Adipose tissue (tissue), 3 donors: ENCODE results near the gene SNX33. TPM values are rescaled to one million over a fixed set of nuclear protein-coding genes. Genes with fewer than 3 reads are reported as not detected.
"Not testable (repeated sequence)": the region's sequence is repeated elsewhere in the genome, so short reads cannot be mapped to it uniquely, and the experiment has no call there.

Experiments used
- H3K27ac ChIP-seq: one replicate; pipeline ENCODE4 v1.5.1; 2013; ENCODE audit warnings: low read depth, low read length
- WGBS, 3 donors: extraction: QIAGEN DNeasy Blood & Tissue Kit; methylation state at CpG; one replicate each; pipeline ENCODE4 v1.1.7; 2013; 5-methylcytosine and 5-hydroxymethylcytosine counted together
- polyA plus RNA-seq, 3 donors: library from polyadenylated mRNA; stranded (reverse); fragments of 200-250 nt; gene quantifications; one replicate each; pipeline ENCODE4 v1.2.3, GENCODE V29; 2013
- donor health status: healthy with polysubstance abuse.
- donor health status: Bipolar disorder and iron deficiency.
- donor health status: healthy.

Gene SNX33
- polyA plus RNA-seq, 3 donors = 14.1 to 18.3 (median 17.4) TPM

DNA sequence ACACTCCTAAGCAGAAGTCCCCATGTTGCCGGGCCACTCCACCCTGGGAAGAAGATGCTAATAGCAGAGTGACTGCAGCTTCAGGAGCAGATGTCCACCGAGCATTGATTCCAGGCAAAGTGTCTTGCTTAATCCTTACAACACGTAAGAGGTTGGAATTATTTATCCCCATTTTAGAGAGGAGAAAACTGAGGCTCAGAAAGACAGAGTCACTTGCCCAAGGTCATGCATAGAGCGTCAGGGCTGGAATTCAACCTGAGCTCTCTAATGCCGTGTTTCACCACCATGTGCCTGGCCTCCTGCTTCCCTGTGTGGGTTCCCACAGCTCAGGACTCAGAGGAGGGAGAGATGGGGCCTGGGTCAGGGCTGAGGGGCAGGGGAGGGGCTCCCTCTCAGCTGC, 57.7 kb downstream of the SNX33 start:
- 85 to 87% (median 85%) methylated on average over 5 of the region's 5 CpGs for WGBS, 3 donors
- not testable (repeated sequence) for H3K27ac ChIP-seq

DNA sequence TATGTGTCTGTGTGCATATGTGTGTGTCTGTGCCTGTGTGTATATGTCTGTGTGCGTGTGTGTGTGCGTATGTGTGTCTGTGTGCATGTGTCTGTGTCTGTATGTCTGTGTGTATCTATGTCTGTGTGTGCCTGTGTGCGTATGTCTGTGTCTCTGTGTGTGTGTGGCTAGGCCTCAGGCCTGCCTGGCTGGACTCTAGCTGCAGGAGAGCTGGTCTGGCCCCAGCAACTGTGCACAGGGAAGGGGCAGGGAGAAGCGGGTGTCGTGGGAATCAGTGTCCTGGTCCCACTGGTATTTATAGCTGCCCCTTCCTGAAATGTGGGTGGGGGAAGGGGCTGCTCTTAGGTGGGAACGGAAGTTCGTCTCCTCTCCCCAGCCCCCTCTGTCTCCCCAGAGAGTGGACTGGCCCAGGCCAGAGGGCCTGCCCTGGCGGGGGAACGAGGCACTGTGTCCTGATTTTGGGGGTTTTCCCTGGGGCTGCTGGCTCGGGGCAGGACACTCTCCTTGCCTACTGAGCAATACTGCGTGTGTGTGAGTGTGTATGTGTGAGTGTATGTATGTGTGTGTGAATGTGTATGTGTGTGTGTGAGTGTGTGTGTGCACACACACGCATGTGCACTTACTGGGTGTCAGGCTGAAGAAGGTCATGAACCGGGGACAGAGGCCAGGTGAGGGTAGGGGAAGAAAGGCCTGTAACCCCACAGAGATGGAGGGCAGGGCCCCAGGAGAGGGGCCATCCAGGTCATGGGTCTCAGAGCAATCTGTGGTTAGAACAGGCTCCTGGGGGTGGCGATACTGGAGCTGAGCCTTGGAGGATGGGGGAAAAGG, 58.4 kb downstream of the SNX33 start:
- WGBS, 3 donors = 71 to 83% (median 76%) methylated on average over 13 to 14 of the region's 14 CpGs
- no peak overlapping the region for H3K27ac ChIP-seq

DNA sequence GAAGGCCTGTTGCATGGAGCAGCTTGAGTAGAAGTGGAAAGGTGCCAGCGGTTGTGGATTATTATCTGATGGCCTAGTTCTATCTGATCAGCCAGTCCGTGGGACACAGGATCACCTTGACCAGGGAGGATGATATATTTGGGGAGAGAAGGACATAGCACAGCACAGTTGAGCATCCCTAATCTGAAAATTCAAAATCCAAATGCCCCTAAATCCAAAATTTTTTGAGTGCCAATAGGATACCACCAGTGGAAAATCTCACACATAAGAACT, 58.9 kb downstream of the SNX33 start:
- no peak overlapping the region for H3K27ac ChIP-seq
- WGBS, 3 donors = 50 to 63% (median 52%) methylated on average over 2 of the region's 2 CpGs

DNA sequence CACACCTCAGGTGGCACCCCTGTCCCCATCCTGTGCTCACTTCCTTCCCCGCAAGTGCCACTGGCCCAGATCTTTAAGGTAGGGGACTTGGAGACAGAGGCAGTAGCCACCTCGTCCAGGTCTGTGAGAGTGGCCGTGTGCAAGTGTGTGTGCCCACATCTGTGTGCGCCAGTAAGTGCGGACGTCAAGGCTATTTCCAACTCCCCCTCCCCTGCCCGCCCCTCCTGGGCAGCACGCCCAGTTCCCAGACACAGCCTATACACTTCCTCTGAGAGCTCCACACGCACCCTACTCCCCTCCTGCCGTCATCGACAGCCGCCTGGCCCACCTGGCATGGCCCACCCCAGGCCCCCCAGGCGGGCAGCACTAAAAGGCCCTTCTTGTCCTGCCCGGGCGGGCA, 61.7 kb downstream of the SNX33 start:
- H3K27ac ChIP-seq = not testable (repeated sequence)
- WGBS, 3 donors = 26 to 31% (median 28%) methylated on average over 8 to 13 of the region's 15 CpGs

DNA sequence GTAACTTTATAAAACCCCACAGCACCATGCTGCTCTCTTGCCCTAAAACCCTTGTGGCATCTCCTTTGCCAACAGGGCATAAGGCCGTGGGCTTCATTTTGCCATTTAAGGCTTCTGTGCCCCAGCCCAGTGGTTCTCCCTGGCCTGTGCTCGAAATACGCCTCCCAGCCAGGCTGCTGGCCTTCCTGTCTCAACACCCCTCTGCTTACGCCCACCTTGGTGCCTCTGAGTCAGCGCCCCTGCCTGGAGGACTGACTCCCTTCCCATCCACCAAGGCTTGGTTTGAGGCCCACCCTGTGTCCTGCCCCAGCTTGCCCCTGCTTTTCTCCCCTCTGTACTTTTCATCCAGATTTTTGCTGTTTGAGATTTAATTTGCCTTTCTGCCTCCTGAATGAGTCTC, 63.2 kb downstream of the SNX33 start:
- 80 to 100% (median 81%) methylated on average over 3 to 5 of the region's 5 CpGs for WGBS, 3 donors
- not testable (repeated sequence) for H3K27ac ChIP-seq

DNA sequence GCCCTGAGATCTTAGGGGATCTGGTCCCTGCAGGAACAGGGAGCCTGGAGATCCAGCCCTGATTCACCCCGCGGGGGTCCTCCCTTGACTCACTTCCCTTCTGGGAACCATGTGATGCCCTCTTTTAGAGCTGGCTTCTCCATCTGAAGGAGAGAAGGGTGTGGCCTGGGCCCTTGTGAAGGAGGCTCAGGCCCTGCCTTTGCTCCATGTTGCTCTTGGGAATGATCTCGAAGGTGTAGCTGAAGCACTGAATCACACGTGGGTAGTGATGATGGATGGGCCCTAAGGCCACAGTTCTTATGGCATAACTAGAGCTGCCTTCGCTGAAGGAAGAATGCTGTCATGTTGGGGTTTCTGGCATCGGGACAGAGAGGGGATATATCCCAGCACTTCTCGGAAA, 63.8 kb downstream of the SNX33 start:
- 51 to 83% (median 62%) methylated on average over 7 of the region's 7 CpGs for WGBS, 3 donors
- not testable (repeated sequence) for H3K27ac ChIP-seq

Other genes starting within 250 kb of the SNX33 start
- 10 to 100 TPM in 2 of 3 donors, 1 to 10 TPM in 1; 8.9 to 16.9 (median 16.9) TPM for gene SIN3A, start 196.2 kb upstream of the SNX33 start, polyA plus RNA-seq
- 10 to 100 TPM in 1 of 3 donors, 1 to 10 TPM in 2; 5.9 to 10.5 (median 9.8) TPM for gene PTPN9, start 68.6 kb upstream of the SNX33 start, polyA plus RNA-seq
- gene SNUPN, start 22.2 kb upstream of the SNX33 start, polyA plus RNA-seq = 10 to 100 TPM; 10.0 to 35.7 (median 21.2) TPM
- 10 to 100 TPM; 45.6 to 60.4 (median 58.8) TPM for gene IMP3, start 7.7 kb upstream of the SNX33 start, polyA plus RNA-seq
- 10 to 100 TPM in 2 of 3 donors, 1 to 10 TPM in 1; 7.4 to 82.9 (median 25.3) TPM for gene CSPG4, start 64.9 kb downstream of the SNX33 start, polyA plus RNA-seq
- 10 to 100 TPM; 10.2 to 44.0 (median 16.9) TPM for gene UBE2Q2, start 195.5 kb downstream of the SNX33 start, polyA plus RNA-seq